ENCODE measurements around the gene PDGFD. TPM values are rescaled to one million over a fixed set of nuclear protein-coding genes. Genes with fewer than 3 reads are reported as not detected.
A peak's percentile ranks its signal among the peaks of the same experiment; 100 is the strongest.

PDGFD gene
- total and polyA plus RNA-seq, 8 donors = 9.9 to 52.1 (median 20.2) TPM

DNA sequence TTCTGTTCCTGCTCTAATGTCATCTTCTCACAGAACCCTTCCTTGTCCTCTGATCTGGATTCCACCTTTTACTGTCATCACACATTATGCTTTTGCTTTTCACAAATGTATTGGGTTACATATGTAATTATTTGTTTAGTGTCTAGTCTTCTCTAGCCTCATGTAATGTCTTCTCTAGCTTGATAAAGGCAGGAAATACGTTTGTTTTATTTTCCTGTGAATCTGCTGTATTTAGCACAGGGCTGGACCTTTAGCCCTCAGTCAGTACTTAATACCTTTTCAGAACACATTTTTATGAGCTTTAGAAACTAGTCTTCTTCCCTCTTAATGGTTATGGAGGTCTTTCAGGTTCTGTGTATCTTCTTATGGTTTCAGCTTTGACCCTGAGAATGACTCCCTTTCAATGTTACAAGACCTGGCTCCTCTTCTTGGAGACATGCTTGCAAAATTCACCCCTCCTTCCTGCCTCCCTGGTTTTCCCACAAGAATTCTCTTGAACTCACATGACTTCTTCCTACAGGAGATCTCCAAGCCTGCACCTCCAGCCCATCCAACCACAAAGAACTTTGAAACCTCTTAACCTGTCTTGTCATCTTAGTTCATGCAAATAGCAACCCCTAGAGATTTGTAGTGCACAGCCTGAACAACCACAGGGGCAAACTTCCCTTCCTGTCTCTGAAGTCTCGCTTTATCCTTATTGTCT lies 260.2 kb downstream of the PDGFD start:
- DNase-seq (no peak), ATAC-seq (no peak), FAIRE-seq (no peak)
- no peak overlapping the region for H3K27ac ChIP-seq
- H3K4me1 ChIP-seq = no peaks in the 10 kb centered on the region
- H3K4me3 ChIP-seq = no peak overlapping the region
- H3K36me3 ChIP-seq = no peaks in the 10 kb centered on the region
- 71 to 72% methylated on average over 2 of the region's 2 CpGs for WGBS, 2 donors
- no peaks in the 10 kb centered on the region for H3K27me3 ChIP-seq
- TF ChIP-seq, protein P1, sequence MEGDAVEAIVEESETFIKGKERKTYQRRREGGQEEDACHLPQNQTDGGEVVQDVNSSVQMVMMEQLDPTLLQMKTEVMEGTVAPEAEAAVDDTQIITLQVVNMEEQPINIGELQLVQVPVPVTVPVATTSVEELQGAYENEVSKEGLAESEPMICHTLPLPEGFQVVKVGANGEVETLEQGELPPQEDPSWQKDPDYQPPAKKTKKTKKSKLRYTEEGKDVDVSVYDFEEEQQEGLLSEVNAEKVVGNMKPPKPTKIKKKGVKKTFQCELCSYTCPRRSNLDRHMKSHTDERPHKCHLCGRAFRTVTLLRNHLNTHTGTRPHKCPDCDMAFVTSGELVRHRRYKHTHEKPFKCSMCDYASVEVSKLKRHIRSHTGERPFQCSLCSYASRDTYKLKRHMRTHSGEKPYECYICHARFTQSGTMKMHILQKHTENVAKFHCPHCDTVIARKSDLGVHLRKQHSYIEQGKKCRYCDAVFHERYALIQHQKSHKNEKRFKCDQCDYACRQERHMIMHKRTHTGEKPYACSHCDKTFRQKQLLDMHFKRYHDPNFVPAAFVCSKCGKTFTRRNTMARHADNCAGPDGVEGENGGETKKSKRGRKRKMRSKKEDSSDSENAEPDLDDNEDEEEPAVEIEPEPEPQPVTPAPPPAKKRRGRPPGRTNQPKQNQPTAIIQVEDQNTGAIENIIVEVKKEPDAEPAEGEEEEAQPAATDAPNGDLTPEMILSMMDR (IDR thresholded peaks at IDR 0.05) = no peak
- no peaks in the 10 kb centered on the region for H3K9me3 ChIP-seq
- intact Hi-C loops (cut with DNase I) = no loop called here

DNA sequence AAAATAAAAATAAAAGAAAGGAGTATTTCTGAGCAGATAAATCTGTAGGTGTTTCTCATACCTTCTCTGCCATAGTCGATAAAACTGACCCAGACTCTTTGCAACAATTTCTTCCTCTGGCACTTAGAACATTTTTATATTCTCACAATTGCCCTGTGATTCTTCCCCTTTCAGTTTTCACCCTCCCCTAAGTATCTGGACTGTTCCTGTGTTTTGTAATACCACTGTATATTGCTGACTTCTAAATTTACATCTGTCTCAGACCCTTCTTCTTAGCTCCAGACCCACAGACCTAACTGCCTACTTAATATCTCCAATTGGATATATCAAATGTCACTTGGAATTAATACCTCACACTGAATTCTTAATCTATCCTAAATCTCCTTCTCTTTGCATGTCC lies 261.0 kb downstream of the PDGFD start:
- FAIRE-seq (no peak), DNase-seq (no peak), ATAC-seq (peak in 1 of 4 donors; percentile 60)
- intact Hi-C loops (cut with DNase I) = no loop called here
- H3K27me3 ChIP-seq = no peaks in the 10 kb centered on the region
- TF ChIP-seq, protein P1 (IDR thresholded peaks at IDR 0.05) = no peak
- H3K27ac ChIP-seq = no peak overlapping the region
- H3K36me3 ChIP-seq = no peaks in the 10 kb centered on the region
- H3K4me1 ChIP-seq = no peaks in the 10 kb centered on the region
- no peak overlapping the region for H3K4me3 ChIP-seq
- 81 to 92% methylated on average over 1 of the region's 1 CpG for WGBS, 2 donors
- H3K9me3 ChIP-seq = no peaks in the 10 kb centered on the region

DNA sequence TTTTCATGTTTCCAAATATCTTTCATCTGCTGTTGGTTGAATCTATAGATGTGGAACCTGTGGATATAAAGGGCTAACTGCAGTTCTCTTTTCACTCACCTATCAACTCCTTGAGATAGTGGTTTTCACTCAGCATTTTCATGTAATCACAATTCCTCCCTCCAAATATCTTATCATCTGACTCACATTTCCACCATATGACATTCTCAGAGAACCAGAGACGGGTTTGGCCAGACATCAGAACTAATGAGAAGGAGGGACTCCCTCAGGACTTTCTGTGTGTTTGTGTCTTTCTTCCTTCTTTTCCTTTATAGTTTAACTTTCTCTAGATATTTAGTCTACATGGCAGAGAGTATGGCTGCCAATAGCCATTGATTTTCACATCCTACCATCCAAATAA lies 262.3 kb downstream of the PDGFD start:
- Histone ChIP-seq H3K27ac (no peak overlapping the region), H3K4me1 (no peaks in the 10 kb centered on the region), H3K4me3 (no peak overlapping the region), H3K36me3 (no peaks in the 10 kb centered on the region), H3K9me3 (no peaks in the 10 kb centered on the region), H3K27me3 (no peaks in the 10 kb centered on the region)
- WGBS, 2 donors = 74 to 87% methylated on average over 1 of the region's 1 CpG
- TF ChIP-seq, protein P1 (IDR thresholded peaks at IDR 0.05) = no peak
- intact Hi-C loops (cut with DNase I) = no loop called here
- DNase-seq = no peak
- ATAC-seq = no peak
- FAIRE-seq = no peak

DNA sequence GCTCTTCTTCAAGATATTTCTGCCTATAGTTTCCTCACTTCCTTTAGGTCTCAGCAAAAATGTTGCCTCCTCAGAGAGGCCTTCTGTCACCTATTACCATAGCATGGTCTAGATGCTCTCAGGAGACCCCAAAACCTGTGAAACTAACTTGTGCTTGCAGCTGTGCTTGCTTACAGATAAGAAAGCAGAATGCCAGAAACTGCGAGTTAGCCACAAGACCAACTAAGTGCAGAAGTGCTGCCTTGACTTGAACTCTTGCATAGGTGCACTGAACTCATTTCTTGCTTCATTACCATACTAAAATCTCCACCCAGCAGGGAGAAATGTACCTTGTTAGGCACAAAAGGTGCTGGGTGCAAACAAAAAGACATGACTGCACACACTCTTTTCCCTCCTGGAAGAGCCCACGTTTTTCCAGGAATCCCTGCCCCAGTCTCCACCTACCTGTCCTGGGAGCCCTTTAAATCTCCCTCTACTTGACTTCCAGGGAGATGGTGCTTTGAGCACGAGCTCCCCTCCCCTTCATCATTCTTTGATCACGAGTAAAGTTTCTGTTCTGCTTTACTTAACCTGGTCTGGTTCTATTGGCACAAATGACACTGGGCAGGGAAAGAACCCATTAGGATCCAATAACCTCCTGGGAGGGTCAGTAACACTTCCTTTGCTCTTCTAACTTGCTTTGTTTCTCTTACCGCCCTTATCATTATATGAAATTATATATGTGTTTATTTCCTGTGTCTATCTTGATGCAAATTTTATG lies 265.2 kb downstream of the PDGFD start:
- intact Hi-C loops (cut with DNase I) = no loop called here
- Histone ChIP-seq H3K4me3 (no peak overlapping the region), H3K27me3 (no peaks in the 10 kb centered on the region), H3K4me1 (no peaks in the 10 kb centered on the region), H3K9me3 (no peaks in the 10 kb centered on the region), H3K27ac (no peak overlapping the region), H3K36me3 (no peaks in the 10 kb centered on the region)
- DNase-seq = no peak
- peak in 1 of 4 donors; percentile 41 for ATAC-seq
- TF ChIP-seq, protein P1 (IDR thresholded peaks at IDR 0.05) = no peak
- no peak for FAIRE-seq
- WGBS, 2 donors = 55 to 64% methylated on average over 5 of the region's 5 CpGs

DNA sequence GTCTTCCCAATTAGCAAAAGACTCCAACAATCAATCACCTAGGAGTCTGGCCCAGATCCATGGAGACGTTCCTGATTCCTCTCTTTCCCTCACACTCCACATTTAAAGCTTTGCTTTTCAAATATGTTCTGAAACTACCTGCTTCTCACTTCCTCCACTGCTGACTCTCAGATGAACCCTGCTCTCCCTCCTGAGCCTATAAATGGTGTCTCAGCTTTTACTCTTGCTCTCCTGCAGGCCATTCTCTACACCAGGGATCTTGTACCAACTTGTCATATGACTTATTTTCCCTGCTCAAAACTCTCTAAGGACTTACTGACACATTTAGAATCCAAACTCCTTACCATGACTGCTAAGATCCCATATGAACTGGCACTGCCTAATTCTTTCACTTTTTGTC lies 265.9 kb downstream of the PDGFD start:
- DNase-seq (no peak), FAIRE-seq (no peak), ATAC-seq (no peak)
- H3K27ac ChIP-seq = no peak overlapping the region
- no peaks in the 10 kb centered on the region for H3K36me3 ChIP-seq
- intact Hi-C loops (cut with DNase I) = no loop called here
- WGBS, 2 donors = 13% methylated on average over 1 of the region's 1 CpG
- TF ChIP-seq, protein P1 (IDR thresholded peaks at IDR 0.05) = no peak
- no peaks in the 10 kb centered on the region for H3K27me3 ChIP-seq
- no peak overlapping the region for H3K4me3 ChIP-seq
- H3K9me3 ChIP-seq = no peaks in the 10 kb centered on the region
- H3K4me1 ChIP-seq = no peaks in the 10 kb centered on the region
